Common myeloid progenitor, CD34-positive (primary cell): Measurements from ENCODE around the gene URB2.
"Not testable (repeated sequence)": the region's sequence is repeated elsewhere in the genome, so short reads cannot be mapped to it uniquely, and the experiment has no call there.

Experiments used
- CTCF ChIA-PET: fragments of 350-600 bp; sonication (Branson Sonifier 250); formaldehyde crosslinking; loops from one replicate; lab custom pipeline; 2021; ENCODE audit warnings: antibody characterized with exemption; lab: Charles Lee
- POLR2A ChIA-PET: fragments of 350-600 bp; sonication (Branson Sonifier 250); formaldehyde crosslinking; loops from one replicate; lab custom pipeline; 2021; ENCODE audit warnings: antibody characterized with exemption; lab: Charles Lee
- DNase-seq, 3 donors: peaks; one replicate each; pipeline versions ENCODE4 v3.0.0 to v3.0.0-alpha.2; 2013
- H3K27ac ChIP-seq, 2 experiments: 1 replicate in 1 of 2; 2 replicates in 1 of 2; pipeline ENCODE4 v1.7.0; 2013; ENCODE audit warnings: inconsistent platforms in 2 of 2, low read length in 2 of 2, mild to moderate bottlenecking in 2 of 2, low read depth in 1 of 2, moderate library complexity in 1 of 2; ENCODE audit not compliant: severe bottlenecking in 2 of 2, insufficient read depth in 1 of 2, poor library complexity in 1 of 2
- H3K27me3 ChIP-seq, 5 experiments: replicated peaks in 2 of 5; 1 replicate in 3 of 5; 2 replicates in 2 of 5; pipeline versions ENCODE4 v1.6.1 to v1.7.0; 2013; ENCODE audit warnings: low read length in 4 of 5, mild to moderate bottlenecking in 2 of 5, moderate library complexity in 2 of 5, inconsistent platforms in 1 of 5; ENCODE audit not compliant: insufficient read depth in 5 of 5, control insufficient read depth in 4 of 5
- H3K36me3 ChIP-seq, 4 experiments: 1 replicate in 2 of 4; 2 replicates in 2 of 4; pipeline versions ENCODE4 v1.6.1 to v1.7.0; 2013; ENCODE audit warnings: low read length in 3 of 4, control low read depth in 1 of 4, mild to moderate bottlenecking in 1 of 4; ENCODE audit not compliant: control insufficient read depth in 4 of 4, insufficient read depth in 4 of 4
- H3K4me1 ChIP-seq, 4 experiments: 1 replicate in 3 of 4; 2 replicates in 1 of 4; pipeline versions ENCODE4 v1.6.1 to v1.7.1; 2013; ENCODE audit warnings: low read length in 3 of 4, mild to moderate bottlenecking in 3 of 4, control low read depth in 1 of 4, inconsistent platforms in 1 of 4, moderate library complexity in 1 of 4; ENCODE audit not compliant: control insufficient read depth in 4 of 4, insufficient read depth in 4 of 4; ENCODE audit errors: control extremely low read depth in 1 of 4
- H3K4me3 ChIP-seq, 7 experiments: 1 replicate in 4 of 7; 2 replicates in 3 of 7; pipeline versions ENCODE4 v1.5.1 to v1.7.0; 2013; ENCODE audit warnings: mild to moderate bottlenecking in 7 of 7, low read length in 6 of 7, moderate library complexity in 6 of 7, inconsistent platforms in 2 of 7, low read depth in 2 of 7, control low read depth in 1 of 7; ENCODE audit not compliant: insufficient read depth in 4 of 7, control insufficient read depth in 1 of 7; ENCODE audit errors: extremely low read depth in 1 of 7
- H3K9me3 ChIP-seq, 5 experiments: 1 replicate in 4 of 5; 2 replicates in 1 of 5; pipeline versions ENCODE4 v1.6.1 to v1.7.1; 2013; ENCODE audit warnings: low read length in 4 of 5, mild to moderate bottlenecking in 2 of 5, inconsistent platforms in 1 of 5, low read depth in 1 of 5, moderate library complexity in 1 of 5; ENCODE audit not compliant: control insufficient read depth in 4 of 5, insufficient read depth in 2 of 5; ENCODE audit errors: control extremely low read depth in 1 of 5
- WGBS: methylation state at CpG from one replicate; pipeline ENCODE4 v1.1.5; 2013; ENCODE audit not compliant: insufficient coverage; 5-methylcytosine and 5-hydroxymethylcytosine counted together

URB2 gene

DNA sequence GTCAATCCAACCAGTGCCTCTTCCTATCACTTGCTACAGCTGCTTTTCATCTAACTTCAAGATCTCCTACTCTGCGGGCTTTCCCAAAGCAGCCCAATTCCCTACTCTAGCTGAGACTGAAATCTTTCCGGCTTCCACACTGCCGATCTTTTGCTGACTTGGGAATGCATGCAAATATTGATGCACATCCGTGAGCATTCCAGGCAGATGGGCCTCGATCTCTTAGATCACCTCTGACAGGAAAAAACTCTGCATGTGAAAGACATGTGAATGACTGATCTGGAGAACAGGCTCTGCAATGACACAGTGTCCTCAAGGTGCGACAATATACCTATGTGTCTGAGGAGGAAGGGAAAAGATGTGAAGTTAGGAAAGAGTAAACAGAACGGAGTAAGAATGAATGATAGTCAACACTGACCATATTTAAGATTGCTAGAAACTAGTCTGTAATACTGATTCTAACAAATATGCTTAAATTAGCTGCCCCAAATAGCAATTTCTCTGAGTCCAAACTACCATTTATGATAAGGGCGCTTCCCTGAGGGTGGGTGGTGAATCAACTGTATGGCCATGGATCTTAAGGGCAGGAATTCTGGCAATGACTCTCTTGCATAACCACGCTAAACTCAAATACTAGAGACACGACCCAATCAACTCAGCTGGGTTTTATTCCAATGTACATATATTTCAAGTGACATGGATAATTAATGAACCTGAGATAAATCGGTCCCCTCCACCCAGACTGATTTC lies 8.5 kb upstream of the URB2 start:
- Histone ChIP-seq H3K27ac (no peak overlapping the region), H3K4me1 (peaks cover 0 to under 1% (median 0%) of the 10 kb centered on the region in 4 experiments), H3K27me3 (no peaks in the 10 kb centered on the region), H3K9me3 (no peaks in the 10 kb centered on the region), H3K4me3 (no peak overlapping the region), H3K36me3 (peaks cover 8 to 24% (median 16%) of the 10 kb centered on the region in 4 experiments)
- no peak for DNase-seq
- 100% methylated on average over 7 of the region's 11 CpGs for WGBS
- CTCF ChIA-PET: interaction anchor here (0.6 to 1.1 kb wide), 2 partner anchors 19 to 25 kb away, joined by 3 read pairs; no protein-coding TSS in a partner anchor
- POLR2A ChIA-PET: no interaction called here

DNA sequence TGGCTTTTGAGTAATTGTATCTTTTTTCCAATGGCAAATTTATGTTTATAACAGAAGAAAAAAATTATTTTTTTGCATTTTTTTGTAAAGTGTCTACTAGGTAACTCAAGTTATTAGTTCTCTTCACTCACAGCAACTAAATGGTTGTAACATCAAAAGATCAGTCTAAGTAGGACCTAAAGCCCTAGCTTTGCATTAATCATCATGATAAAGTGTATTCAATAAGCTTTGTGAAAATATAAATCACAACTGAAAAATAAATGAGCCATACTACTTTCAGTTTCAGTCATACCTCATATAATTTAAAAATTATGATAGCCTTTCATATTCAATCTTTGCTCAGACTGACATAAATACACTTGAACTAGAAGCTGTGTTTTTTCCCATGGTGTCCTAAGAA lies 7.0 kb upstream of the URB2 start:
- DNase-seq: no peak
- CTCF ChIA-PET: interaction anchor here (1.0 kb wide), 1 partner anchor 15 kb away, joined by 3 read pairs; no protein-coding TSS in a partner anchor
- H3K27ac ChIP-seq: no peak overlapping the region
- no peaks in the 10 kb centered on the region for H3K9me3 ChIP-seq
- no peaks in the 10 kb centered on the region for H3K27me3 ChIP-seq
- POLR2A ChIA-PET: no interaction called here
- H3K4me1 ChIP-seq: peaks cover 0 to 8% (median 2%) of the 10 kb centered on the region in 4 experiments
- H3K36me3 ChIP-seq: peaks cover 3 to 10% (median 6%) of the 10 kb centered on the region in 4 experiments
- H3K4me3 ChIP-seq: no peak overlapping the region

DNA sequence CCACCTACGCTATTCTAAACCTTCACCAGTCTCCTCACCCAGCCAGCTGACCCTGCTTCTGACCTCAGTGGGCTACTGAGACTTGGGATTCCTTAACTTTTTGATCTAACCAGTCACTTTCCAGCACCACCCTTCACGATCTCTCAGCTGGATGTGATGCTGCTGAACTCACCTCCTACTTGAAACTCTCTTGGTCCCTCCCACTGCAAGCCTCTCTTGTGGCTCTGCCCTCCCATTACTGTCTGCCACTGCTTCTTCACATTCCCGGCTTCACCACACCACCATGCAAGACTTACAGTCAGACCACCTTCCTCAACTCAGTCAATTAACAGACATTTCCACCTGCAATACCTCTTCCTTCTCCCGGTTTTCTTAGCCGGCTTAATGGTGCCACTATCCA lies 6.4 kb upstream of the URB2 start:
- Histone ChIP-seq H3K9me3 (no peaks in the 10 kb centered on the region), H3K4me1 (peaks cover 0 to 14% (median 6%) of the 10 kb centered on the region in 4 experiments), H3K36me3 (peaks cover 0 to 4% (median 2%) of the 10 kb centered on the region in 4 experiments), H3K27me3 (no peaks in the 10 kb centered on the region), H3K4me3 (no peak overlapping the region), H3K27ac (no peak overlapping the region)
- DNase-seq: no peak
- ChIA-PET POLR2A (no interaction called here), CTCF (interaction anchor here (1.0 kb wide), 1 partner anchor 15 kb away, joined by 3 read pairs; no protein-coding TSS in a partner anchor)
- WGBS: 98% methylated on average over 4 of the region's 5 CpGs

DNA sequence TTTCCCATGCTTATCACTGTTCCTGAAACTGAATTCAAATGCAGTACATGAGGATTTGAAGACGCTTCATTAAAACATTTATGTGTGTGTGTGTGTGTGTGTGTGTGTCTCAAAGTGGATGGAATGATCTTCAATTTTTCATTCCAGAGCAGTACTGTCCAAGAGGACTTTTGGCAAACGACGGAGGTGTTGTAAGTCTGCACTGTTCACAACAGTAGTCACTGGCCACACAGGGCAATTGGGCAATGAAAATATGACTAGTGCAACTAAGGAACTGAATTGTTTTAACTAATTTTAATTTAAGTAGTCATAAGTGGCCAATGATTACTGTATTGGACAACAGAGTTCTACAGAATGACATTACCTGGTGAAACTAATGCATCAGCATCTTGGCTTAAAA lies 5.2 kb upstream of the URB2 start:
- Histone ChIP-seq H3K9me3 (no peaks in the 10 kb centered on the region), H3K4me1 (peaks cover 0 to 22% (median 12%) of the 10 kb centered on the region in 4 experiments), H3K27me3 (no peaks in the 10 kb centered on the region), H3K36me3 (peaks cover 0 to 4% (median 2%) of the 10 kb centered on the region in 4 experiments), H3K4me3 (no peak overlapping the region), H3K27ac (no peak overlapping the region)
- no peak for DNase-seq
- ChIA-PET CTCF (no interaction called here), POLR2A (no interaction called here)
- 100% methylated on average over 1 of the region's 3 CpGs for WGBS

DNA sequence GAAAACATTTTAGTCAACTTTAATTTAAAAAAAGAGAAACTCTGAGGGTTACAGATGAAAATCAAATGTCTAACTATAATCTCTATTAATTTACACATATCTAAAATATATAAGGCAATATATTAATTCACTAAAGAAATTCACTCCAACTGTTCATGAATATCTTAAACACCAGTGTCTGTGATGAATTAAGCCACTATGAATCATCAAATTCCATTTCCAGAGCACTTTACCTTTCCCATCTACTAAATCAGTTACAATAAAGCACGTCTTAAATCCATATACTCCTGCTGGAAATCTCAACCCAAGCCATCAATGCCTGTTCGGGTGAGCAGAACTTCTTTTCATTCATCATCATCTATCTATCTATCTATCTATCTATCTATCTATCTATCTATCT lies 4.4 kb upstream of the URB2 start:
- no peak overlapping the region for H3K4me3 ChIP-seq
- POLR2A ChIA-PET: no interaction called here

DNA sequence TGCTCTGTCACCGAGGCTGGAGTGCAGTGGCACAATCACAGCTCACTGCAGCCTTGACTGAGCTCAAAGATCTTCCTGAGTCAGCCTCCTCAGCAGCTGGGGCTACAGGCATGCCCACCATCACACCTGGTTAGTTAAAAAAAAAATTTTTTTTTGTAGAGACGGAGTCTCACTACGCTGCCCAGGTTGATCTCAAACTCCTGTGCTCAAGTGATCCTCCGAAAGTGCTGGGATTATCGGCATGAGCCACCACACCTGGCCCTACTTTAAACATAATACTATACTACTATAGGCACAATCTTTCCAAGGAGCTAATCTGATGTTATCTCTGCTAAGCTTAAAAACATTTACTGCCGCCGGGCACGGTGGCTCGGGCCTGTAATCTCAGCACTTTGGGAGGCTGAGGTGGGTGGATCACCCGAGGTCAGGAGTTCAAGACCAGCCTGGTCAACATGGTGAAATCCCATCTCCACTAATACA lies 3.4 kb upstream of the URB2 start:
- H3K27me3 ChIP-seq, H3K27ac ChIP-seq, H3K9me3 ChIP-seq, POLR2A ChIA-PET, DNase-seq, H3K36me3 ChIP-seq, H3K4me3 ChIP-seq: not testable (repeated sequence)
- CTCF ChIA-PET: interaction anchor here (0.9 to 1.2 kb wide), 3 partner anchors 26 to 129 kb away, joined by 3 read pairs; no protein-coding TSS in a partner anchor
- WGBS: 98% methylated on average over 9 of the region's 10 CpGs
- peaks cover 11 to 37% (median 20%) of the 10 kb centered on the region in 4 experiments for H3K4me1 ChIP-seq

More for the DNA sequence above, 4.4 kb upstream of the URB2 start:
- Histone ChIP-seq H3K4me1 (peaks cover 2 to 27% (median 14%) of the 10 kb centered on the region in 4 experiments), H3K36me3 (peaks cover 0 to 4% (median 2%) of the 10 kb centered on the region in 4 experiments), H3K9me3 (no peaks in the 10 kb centered on the region), H3K27ac (no peak overlapping the region), H3K27me3 (no peaks in the 10 kb centered on the region)
- 80% methylated on average over 1 of the region's 2 CpGs for WGBS
- DNase-seq: no peak
- CTCF ChIA-PET: no interaction called here

DNA sequence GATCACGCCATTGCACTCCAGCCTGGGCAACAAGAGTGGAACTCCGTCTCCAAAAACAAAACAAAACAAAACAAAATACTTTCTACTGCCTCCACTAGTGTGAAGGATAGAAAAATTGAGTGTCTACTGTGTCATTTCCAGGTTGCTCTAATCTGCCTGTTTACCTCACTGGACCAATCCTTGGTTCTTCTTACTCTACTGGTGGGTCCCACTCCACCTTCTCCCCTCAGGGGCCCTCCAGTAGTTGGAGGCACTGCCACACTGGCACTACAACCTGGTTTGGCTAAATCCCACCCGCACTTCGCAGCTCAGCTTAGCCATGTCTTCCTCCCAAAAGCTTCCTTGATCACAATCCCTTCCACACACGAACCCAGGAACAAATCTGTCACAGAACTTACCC lies 2.8 kb upstream of the URB2 start:
- no peak for DNase-seq
- ChIA-PET POLR2A (no interaction called here), CTCF (interaction anchor here (0.9 to 2.3 kb wide), 5 partner anchors 27 to 128 kb away, joined by 3 to 12 read pairs (median 3); partner anchors contain the start of gene ABCB10)
- Histone ChIP-seq H3K4me3 (no peak overlapping the region), H3K27me3 (no peaks in the 10 kb centered on the region), H3K9me3 (no peaks in the 10 kb centered on the region), H3K27ac (no peak overlapping the region), H3K4me1 (peaks cover 11 to 38% (median 20%) of the 10 kb centered on the region in 4 experiments), H3K36me3 (peaks cover 0 to 4% (median 1%) of the 10 kb centered on the region in 4 experiments)
- WGBS: 89% methylated on average over 3 of the region's 5 CpGs
